Neural cell (in vitro differentiated cells): Measurements from ENCODE around the gene LGALS4.
"Not testable (repeated sequence)": the region's sequence is repeated elsewhere in the genome, so short reads cannot be mapped to it uniquely, and the experiment has no call there.

Source experiments
- EP300 ChIP-seq: fragments of 450-650 bp; conservative IDR thresholded peaks from 2 replicates; pipeline ENCODE4 v1.6.1; 2014; ENCODE audit warnings: antibody characterized with exemption, mild to moderate bottlenecking, moderate library complexity; ENCODE audit not compliant: poor library complexity, severe bottlenecking
- EZH2 ChIP-seq: fragments of 200-600, 300-800 bp; shearing (Covaris generic), sonication (generic); IDR thresholded peaks from 2 replicates; pipeline ENCODE4 v1.6.1; 2014; ENCODE audit warnings: antibody characterized with exemption, low read length, borderline replicate concordance, mild to moderate bottlenecking; ENCODE audit not compliant: insufficient read depth, poor library complexity, severe bottlenecking
- MXI1 ChIP-seq: fragments of 450-650 bp; conservative IDR thresholded peaks from 2 replicates; pipeline ENCODE4 v1.6.1; 2014; ENCODE audit warnings: antibody characterized with exemption, mild to moderate bottlenecking; ENCODE audit not compliant: poor library complexity, severe bottlenecking
- POLR2AphosphoS5 ChIP-seq: IDR thresholded peaks from 2 replicates; pipeline ENCODE4 v1.6.1; 2012
- RAD21 ChIP-seq: fragments of 450-650 bp; conservative IDR thresholded peaks from 2 replicates; pipeline ENCODE4 v1.6.1; 2014; ENCODE audit warnings: antibody characterized with exemption, mild to moderate bottlenecking, moderate library complexity
- REST ChIP-seq: IDR thresholded peaks from 2 replicates; pipeline ENCODE4 v1.6.1; 2012; ENCODE audit warnings: borderline replicate concordance
- SMC3 ChIP-seq: fragments of 450-650 bp; conservative IDR thresholded peaks from 2 replicates; pipeline ENCODE4 v1.6.1; 2014; ENCODE audit warnings: antibody characterized with exemption, mild to moderate bottlenecking, moderate library complexity; ENCODE audit not compliant: poor library complexity
- TAF1 ChIP-seq: IDR thresholded peaks from 2 replicates; pipeline ENCODE4 v1.6.1; 2012; ENCODE audit warnings: low read depth
- TF ChIP-seq, protein P1 (sequence below): fragments of 450-650 bp; IDR thresholded peaks from 2 replicates; pipeline ENCODE4 v1.5.1; 2014; ENCODE audit warnings: antibody characterized with exemption, mild to moderate bottlenecking, moderate library complexity; ENCODE audit not compliant: poor library complexity, severe bottlenecking

DNA sequence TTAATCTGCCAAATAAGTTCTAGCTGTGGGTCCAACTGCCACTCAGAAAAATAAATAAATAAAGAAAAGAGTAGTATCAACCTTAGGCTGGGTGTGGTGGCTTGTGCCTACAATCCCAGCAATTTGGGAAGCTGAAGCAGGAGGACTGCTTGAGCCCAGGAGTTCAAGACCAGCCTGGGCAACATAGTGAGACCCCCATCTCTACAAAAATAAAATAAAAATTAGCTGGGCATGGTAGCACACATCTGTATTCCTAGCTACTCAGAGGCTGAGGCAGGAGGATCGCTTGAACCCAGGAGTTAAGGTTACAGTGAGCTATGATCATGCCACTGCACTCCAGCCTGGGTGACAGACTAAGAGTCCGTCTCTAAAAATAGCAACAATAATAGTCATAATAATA is 1.2 kb upstream of the LGALS4 start:
- TF ChIP-seq, protein P1, sequence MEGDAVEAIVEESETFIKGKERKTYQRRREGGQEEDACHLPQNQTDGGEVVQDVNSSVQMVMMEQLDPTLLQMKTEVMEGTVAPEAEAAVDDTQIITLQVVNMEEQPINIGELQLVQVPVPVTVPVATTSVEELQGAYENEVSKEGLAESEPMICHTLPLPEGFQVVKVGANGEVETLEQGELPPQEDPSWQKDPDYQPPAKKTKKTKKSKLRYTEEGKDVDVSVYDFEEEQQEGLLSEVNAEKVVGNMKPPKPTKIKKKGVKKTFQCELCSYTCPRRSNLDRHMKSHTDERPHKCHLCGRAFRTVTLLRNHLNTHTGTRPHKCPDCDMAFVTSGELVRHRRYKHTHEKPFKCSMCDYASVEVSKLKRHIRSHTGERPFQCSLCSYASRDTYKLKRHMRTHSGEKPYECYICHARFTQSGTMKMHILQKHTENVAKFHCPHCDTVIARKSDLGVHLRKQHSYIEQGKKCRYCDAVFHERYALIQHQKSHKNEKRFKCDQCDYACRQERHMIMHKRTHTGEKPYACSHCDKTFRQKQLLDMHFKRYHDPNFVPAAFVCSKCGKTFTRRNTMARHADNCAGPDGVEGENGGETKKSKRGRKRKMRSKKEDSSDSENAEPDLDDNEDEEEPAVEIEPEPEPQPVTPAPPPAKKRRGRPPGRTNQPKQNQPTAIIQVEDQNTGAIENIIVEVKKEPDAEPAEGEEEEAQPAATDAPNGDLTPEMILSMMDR, result not testable (repeated sequence)
- not testable (repeated sequence) for TF ChIP-seq MXI1, TAF1, POLR2AphosphoS5, EP300, RAD21, REST, EZH2, SMC3
